NCI-H2227 (cell line): Measurements from ENCODE around the gene FAM114A2.
"Not testable (repeated sequence)": the region's sequence is repeated elsewhere in the genome, so short reads cannot be mapped to it uniquely, and the experiment has no call there.

Source experiments
- DNase-seq: peaks from one replicate; lab custom pipeline; 2025; ENCODE audit not compliant: unreplicated experiment; lab: John Stamatoyannopoulos, UW

FAM114A2 gene

DNA sequence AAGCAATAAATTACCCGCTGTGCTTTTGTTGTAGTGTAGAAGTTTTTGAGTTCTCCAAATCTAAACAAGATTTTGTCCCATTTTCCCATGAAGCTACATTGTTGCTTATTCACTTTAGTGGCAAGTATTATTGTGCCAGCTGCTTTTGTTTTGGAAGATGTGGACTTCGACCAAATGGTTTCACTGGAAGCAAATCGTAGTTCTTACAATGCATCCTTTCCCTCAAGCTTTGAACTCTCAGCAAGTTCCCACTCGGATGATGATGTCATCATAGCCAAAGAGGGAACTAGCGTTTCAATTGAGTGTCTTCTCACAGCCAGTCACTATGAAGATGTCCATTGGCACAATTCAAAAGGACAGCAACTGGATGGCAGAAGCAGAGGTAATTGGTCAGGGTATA is 10.9 kb upstream of the FAM114A2 start:
- no peak for DNase-seq

- DNase-seq, result no peak
These were observed 8.6 kb upstream of the FAM114A2 start for GRCh38 chr5:154047324-154047723.

DNA sequence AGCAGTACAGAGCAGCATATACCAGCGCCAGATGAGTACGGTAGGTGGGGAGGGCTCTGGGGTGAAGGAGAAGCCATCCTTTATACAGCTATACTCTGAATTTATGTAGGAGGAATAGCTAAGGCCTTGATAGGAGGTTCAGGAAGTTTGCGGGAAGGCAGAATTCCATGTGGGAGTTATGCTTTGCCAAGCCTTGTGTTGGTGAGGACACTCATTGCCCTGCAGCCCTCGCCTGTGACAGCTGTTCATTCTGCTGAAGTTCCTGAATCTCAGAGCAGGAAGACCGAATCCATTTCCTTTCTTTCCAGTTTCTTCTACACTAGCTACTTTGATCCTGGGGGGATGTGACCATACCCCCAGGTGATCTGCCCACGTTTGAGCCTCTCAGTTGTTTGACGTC is 7.8 kb upstream of the FAM114A2 start:
- no peak for DNase-seq

GRCh38 chr5:154044581-154044980 is 5.9 kb upstream of the FAM114A2 start:
- no peak for DNase-seq

- no peak for DNase-seq
These were observed 5.4 kb upstream of the FAM114A2 start for GRCh38 chr5:154044099-154044498.

GRCh38 chr5:154042766-154043165 is 4.1 kb upstream of the FAM114A2 start:
- no peak for DNase-seq

DNA sequence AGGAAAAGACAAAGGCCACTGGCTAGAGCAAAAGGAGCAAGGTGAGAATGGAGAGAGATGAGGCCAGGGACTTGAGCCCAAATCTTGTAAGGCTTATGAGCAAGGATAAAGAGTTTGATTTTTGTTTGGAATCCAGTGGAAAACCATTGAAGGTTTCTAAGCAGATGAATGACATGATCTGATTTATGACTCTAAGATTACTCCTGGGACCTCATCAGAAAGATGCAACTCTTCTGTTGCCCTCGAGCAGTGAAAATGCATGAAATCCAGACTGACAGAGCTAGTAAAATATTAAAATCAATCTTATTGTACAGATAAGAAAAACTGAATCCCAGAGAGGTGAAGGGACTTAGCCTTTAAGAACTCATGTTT is 734 bp upstream of the FAM114A2 start:
- no peak for DNase-seq

GRCh38 chr5:154038261-154038706 is 426 bp downstream of the FAM114A2 start:
- peak; percentile 38 for DNase-seq

DNA sequence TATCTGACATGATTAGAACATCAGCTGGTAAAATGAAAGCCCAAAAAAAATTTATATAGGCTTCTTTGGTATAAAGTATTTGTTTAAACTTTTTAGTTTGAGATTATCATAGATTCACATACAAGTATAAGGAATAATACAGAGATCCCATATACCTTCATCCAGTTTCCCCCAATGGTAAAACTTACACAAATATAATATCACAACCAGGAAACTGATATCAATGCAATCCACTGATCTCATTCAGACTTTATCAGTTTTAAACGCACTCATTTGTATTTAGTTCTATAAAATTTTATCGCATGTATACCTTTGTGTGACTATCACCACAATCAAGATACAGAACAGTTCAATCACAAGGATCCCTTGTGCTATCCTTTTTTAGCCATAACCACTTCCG is 3.8 kb downstream of the FAM114A2 start:
- no peak for DNase-seq

GRCh38 chr5:154031937-154032489 is 6.7 kb downstream of the FAM114A2 start:
- DNase-seq, result no peak

GRCh38 chr5:154025951-154026350 is 12.8 kb downstream of the FAM114A2 start:
- DNase-seq, result no peak

GRCh38 chr5:154018919-154019318 is 19.8 kb downstream of the FAM114A2 start:
- not testable (repeated sequence) for DNase-seq

DNA sequence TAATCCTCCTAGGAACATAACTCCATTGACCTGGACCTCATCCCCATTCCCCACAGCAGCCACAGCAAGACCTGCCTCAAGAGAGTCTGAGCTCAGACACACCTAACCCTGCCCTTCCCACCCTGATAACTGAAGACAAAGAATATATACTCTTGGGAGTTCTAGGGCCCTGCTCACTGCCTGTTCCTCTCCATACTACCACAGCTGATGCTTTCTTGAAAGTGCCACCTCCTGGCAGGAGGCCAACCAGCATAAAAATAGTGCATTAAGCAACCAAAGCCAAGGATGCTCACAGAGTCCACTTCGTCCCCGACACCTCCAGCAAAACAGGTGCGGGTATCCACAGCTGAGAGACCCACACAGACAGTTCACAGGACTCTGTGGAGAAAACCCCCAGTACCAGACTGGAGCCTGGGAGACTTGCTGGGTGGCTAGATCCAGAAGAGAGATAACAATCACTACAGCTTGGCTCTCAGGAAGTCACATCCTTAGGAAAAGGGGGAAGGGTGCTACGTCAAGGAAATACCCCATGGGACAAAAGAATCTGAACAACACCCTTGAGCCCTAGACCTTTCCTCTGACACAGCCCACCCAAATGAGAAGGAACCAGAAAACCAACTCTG is 23.5 kb downstream of the FAM114A2 start:
- DNase-seq, result no peak

- no peak for DNase-seq
These were observed 28.1 kb downstream of the FAM114A2 start for GRCh38 chr5:154010660-154011059.

DNA sequence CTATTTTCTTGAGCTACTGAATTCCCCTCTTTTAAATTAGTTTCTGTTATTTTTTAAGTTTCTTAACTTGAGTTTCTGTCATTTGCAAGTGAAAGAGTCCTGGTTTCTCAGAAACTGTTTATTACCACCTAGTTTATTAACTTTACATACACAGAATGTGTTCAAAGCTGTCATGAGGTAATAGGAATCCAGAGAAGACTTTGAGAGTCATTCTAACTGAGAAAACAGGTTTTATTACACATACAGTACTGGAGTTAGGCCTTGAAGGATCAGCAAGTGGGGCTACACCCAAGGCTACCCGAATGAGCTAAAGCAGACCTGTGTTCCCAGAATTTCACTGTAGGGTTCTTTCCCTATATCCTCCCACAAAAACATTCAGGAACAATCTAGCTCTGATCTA is 33.1 kb downstream of the FAM114A2 start:
- DNase-seq, result no peak

- no peak for DNase-seq
These were observed 36.1 kb downstream of the FAM114A2 start for GRCh38 chr5:154002511-154003020.

DNA sequence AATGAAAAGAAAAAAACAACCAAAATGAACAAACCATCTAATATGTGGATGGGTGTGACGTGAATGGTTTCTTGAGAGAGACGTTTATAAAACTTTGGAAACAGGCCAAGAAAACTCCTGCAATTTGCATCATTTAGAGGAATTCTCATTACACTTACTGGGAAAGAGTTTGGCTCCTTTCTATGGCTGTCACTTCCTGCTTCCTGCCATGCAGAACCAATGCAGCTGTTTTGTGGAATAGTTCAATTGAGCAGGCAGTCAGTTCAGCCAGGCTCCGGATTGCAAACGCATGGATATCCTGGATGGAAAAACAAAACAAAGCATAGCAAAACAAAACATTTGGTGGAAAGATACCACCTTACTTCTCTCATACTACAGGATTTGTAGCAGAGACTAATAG is 36.6 kb downstream of the FAM114A2 start:
- no peak for DNase-seq

DNA sequence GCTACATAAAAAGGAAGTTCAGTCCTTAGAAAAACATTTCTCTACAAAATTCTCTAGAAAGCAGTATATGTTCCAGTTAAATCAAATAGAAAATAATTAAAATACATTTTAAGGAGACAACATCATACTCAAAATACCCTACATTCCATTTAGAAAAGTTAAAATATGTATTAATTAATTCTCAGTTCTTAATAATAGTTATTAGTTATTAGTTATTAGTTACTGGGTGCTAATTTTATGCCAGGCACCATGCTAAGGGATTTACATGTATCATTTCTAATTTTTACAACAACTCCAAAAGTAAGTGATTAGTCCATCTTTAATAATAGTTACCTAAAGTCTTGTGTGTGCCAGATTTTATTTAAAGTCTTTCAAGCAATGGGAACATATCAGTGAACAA is 38.0 kb downstream of the FAM114A2 start:
- DNase-seq, result no peak

DNA sequence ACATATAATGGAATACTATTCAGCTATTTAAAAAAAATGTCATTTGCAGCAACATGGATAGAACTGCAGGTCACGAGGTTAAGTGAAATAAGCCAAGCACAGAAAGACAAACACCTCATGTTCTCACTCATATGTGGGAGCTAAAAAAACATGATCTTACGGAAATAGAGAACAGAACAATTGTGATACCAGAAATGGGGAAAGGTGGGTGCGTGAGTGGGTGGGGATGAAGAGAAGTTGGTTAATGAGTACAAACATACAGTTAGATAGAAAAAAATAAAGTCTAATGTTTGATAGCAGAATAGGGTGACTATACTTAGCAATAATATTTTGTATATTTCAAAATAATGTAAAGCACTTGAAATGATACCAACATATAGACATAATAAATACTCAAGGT is 38.7 kb downstream of the FAM114A2 start:
- DNase-seq, result no peak

DNA sequence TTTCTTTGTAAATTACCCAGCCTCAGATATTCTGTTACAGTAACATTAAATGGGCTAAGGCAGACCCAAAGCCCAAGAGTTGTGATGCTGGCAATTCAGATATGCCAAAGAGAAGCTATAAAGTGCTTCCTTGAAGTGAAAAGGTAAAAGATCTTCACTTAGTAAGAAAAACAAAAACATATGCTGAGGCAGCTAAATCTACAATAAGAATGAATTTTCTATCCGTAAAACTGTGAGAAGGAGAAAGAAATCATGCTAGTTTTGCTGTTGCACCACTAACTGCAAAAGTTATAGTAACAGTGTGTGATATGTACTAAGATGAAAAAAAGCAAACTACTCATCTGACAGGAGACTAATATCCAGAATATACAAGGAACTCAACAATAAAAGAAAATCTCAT is 39.9 kb downstream of the FAM114A2 start:
- DNase-seq, result no peak

DNA sequence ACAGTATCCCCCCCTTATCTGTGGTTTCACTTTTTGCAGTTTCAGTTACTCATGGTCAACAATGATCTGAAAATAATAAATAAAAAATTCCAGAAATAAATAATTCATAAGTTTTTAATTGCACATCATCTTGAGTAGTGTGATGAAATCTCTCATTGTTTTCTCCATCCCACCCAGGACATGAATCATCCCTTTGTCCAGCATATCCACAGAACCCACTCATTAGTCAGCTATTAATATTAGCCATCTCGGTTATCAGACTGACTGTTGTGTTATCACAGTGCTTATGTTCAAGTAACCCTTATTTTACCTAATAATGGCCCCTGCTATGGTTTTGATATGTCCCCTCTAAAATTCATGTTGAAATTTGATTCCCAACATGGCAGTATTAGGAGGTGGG is 40.7 kb downstream of the FAM114A2 start:
- DNase-seq, result no peak

GRCh38 chr5:153991168-153991567 is 47.5 kb downstream of the FAM114A2 start:
- DNase-seq, result no peak

DNA sequence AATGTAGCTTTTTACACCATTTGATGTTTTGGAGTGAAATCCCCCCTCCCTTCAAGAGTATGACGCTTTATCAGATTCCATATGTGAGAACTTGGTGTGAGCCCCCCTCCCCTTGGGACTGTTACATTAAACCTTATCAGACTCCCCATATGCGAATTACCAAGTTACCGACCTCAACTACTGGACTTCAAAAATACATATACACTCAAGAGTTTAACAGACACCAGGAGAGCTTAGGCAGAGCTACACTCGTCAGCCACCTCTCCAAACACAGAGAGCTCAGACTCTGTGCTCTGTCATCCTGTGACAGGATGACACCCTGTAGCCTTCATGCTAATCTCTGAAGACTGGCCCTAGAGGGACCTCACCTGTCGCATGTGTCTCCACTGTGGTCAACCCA is 50.2 kb downstream of the FAM114A2 start:
- DNase-seq, result no peak
